GM08714 (cell line): ENCODE results near the gene TFF3.

ENCODE experiments used
- H3K4me3 ChIP-seq: fragments of 200-500 bp; sonication (Bioruptor generic); 2 replicates; pipeline ENCODE4 v1.5.1; 2014; ENCODE audit warnings: mild to moderate bottlenecking, low read length, inconsistent platforms
- ZNF274 ChIP-seq: IDR thresholded peaks from 2 replicates; pipeline ENCODE4 v1.6.1; 2012; ENCODE audit warnings: mild to moderate bottlenecking, low read depth, low read length

Gene TFF3

DNA sequence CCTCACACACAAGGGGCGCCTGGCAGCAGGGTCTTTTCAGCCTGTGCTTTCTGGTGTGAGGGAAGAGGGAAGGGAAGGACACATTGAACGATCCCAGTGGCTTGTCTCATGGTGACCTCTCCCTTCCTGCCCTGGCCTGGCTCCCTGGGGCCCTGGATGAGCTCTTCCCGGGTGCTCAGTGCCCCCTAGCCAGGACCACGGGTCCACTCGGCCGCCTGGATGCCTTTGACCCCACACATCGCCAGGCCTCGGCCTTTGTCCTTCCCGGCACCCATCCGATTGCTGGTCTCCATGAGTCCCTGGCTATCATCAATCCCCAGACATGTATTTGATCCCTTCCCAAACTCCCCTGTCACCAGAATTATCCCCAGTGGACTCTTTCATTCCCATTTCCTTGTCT is 6.0 kb upstream of the TFF3 start:
- TF ChIP-seq ZNF274, result no peak
- H3K4me3 ChIP-seq, result no peak overlapping the region

DNA sequence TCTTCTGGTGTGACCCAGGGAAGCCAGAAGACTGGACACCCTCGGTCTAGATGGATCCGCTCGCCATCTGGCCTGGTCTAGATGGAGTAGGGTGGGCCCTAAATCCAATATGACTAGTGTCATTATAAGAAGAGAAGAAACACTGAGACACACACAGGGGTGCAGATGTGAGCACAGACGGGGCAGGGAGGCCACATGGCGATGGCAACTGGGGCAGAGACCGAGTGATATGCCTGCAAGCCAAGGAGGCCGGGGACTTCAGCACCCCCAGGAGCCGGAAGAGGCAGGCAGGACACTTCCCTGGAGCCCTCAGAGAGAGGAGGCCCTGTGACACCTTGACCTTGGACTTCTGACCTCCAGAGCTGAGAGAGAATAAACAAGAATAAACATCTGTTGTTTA is 5.6 kb upstream of the TFF3 start:
- TF ChIP-seq ZNF274, result no peak
- no peak overlapping the region for H3K4me3 ChIP-seq

DNA sequence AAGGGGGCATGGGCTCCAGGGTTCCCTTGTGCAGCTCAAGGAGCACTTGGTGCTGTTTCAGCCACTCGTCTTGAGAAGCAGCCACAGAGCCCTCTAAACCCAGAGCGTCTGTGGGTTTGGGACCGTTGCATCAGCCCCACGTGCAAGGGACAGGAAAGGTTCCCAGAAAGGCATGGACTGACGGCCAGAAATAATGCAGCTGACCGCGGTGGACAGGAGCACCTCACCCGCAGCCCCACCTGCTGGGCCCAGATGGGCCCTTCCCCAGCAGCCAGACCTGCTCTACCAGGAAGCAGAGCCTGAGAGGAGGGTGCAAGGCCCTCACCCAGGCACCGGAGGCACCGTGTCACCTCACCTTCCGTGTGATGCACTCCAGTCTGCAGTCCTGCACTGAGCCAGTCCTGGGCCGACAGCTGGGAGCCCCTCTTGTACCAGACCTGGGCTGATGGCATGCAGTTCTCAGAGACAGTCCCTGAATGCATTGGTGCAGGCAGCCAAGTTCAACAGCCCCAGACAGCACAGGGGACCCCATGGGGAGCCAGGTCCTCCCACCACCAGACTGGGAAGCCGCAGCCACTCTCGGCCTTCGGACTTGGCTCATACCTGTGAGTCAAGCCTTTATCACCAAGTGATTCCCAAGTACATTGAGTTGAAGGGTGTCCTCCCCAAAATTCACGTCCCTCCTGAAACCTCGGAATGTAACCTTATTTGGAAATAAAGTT is 4.8 kb upstream of the TFF3 start:
- no peak for TF ChIP-seq ZNF274
- H3K4me3 ChIP-seq, result no peak overlapping the region

DNA sequence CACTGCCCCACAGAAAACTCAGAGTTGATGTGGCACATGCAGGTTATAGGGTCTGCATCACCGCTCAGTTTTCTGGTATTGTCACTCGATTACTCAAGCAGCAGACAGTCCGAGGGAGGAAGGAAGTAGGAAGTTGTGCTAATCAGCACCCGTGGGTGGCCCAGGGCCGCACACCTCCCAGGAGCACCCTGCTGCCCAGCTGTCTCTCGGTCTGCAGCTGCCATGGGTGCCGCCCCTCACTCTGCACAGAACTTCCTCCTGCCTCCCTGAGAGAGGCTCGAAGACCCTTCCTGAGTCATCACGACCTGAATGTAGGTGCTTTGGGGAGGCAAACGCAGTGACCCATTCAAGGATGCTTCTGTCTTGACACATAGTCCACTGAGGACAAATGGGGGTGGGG is 4.2 kb upstream of the TFF3 start:
- no peak overlapping the region for H3K4me3 ChIP-seq
- no peak for TF ChIP-seq ZNF274

DNA sequence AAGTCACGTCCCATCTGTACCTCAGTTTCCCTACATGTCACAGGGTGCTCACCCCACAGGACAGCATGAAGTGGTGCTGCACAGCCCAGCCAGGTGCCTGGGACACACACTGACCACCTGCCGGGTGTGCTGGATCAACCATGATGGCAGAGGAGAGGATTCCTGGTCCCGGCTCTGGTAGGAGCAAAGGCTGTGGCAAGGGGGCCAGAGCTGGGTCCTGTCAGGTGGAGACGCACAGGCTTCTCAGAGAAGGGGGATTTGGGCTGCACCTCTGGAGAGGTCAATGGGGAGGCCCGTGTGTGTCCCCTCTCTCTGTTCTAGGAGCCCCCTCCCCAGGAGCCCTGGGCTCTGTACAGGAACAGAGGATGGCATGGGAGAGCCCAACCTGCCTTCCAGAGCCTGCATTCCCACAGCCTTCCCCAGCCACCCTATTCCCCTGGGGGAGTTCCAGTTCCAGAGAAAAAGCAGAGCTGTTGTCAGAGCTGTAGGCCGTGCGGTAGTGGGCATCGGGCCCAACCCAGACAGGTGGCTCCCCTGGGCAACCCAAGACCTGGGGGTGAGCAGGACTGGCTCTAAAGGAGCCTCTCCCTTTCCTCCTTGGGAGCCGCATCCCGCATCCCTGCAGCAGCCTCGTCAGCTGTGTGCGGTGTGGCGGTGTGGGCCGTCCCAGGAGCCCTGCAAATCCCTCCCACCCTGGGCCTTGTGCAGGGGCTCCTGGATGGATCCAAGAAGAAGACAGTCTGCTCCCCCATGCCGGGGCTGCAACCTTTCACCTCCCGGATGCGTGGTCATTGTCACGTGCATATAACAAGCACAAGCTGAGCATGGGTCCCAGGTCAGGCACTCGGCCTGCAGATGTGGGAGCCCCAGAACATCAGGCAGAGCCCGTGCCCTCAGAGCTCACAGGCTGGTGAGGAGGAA is 2.9 kb upstream of the TFF3 start:
- no peak overlapping the region for H3K4me3 ChIP-seq
- no peak for TF ChIP-seq ZNF274

DNA sequence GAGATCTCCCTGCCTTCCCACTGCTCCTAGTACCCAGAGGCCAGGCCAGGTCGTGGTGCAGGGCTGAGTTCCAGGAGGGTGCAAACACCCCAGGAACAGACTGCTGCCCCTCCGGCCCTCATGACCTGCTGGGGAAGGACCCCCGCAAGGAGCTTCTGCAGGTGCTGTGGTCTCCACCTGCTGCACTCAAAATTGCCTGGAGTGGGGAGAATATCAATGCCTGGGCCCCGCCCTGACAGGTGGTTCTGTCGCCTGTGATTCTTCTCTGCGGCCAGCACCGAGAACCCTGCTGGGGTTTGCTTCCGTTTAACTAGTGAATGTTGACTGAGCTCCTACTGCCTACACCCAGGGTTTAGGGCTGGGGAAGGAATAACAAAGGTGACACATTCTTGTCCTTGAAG is 2.1 kb upstream of the TFF3 start:
- no peak overlapping the region for H3K4me3 ChIP-seq
- no peak for TF ChIP-seq ZNF274

DNA sequence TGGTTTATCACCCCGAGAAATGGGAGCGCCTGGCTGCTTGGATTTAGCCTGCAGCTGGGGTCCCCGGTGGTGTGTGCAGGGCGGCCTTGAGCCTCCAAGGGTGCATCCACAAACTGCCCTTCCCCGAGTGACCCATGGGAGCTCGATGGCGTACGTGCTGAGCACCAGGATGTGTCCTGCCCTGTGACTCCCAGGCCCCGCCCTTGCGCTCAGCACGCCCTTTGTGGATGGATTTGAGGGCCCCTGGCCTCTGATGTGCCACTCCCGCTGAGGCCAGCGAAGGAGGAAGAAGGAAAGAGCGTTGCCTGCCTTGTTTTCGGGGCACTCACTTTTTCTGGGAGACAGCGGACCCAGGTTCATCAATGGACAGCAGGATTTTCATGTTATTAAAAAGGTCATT is 1.7 kb upstream of the TFF3 start:
- no peak for TF ChIP-seq ZNF274
- no peak overlapping the region for H3K4me3 ChIP-seq

DNA sequence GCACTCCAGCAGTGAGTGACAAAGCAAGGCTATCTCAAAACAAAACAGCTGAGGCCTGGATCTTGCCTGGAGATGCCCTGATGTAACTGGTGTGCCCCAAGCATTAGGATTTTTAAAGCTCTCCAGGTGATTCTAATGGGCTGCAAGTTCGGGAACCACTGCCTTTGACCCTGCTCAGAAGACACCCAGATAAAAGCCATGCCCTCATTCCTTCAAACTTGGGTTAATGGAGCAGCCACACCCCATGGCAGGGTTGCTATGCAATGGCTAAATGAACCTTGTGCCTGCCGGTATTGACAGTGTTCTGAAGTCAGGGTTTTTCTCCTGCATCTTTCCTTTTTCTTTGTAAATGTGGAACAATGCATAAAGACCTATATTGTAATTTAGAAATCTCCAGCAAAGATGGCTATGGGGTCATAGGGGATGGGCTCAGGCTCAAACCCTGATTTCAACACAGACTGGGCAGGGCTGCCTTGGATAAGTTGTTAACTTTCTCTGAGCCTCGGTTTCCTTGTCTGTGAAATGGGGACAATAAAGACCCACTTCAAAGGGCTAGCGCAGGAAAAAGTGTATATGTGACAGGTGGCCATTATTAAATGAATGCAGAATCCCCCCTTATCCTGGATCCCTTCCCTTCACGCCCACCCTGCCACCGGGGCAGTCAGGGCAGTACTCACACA is 453 bp downstream of the TFF3 start:
- no peak overlapping the region for H3K4me3 ChIP-seq
- no peak for TF ChIP-seq ZNF274

DNA sequence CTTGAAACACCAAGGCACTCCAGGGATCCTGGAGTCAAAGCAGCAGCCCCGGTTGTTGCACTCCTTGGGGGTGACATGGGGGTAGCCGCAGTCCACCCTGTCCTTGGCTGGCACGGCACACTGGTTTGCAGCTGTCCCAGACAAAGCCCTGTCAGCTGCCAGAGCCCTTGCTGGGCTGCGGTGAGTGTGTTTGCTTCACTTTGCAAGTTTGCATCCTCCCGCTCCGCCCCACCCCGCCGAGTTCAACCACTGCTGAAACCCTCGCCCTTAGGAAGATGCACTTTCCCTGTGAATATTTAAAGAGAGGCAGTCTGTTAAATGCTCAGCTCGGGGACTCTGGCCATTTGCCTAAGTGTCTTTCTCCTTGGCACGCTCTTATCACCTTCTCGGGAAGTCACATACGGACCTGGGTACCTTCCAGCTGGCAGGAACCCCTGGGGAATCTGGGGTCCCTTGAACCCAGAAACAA is 1.7 kb downstream of the TFF3 start:
- no peak overlapping the region for H3K4me3 ChIP-seq
- no peak for TF ChIP-seq ZNF274

DNA sequence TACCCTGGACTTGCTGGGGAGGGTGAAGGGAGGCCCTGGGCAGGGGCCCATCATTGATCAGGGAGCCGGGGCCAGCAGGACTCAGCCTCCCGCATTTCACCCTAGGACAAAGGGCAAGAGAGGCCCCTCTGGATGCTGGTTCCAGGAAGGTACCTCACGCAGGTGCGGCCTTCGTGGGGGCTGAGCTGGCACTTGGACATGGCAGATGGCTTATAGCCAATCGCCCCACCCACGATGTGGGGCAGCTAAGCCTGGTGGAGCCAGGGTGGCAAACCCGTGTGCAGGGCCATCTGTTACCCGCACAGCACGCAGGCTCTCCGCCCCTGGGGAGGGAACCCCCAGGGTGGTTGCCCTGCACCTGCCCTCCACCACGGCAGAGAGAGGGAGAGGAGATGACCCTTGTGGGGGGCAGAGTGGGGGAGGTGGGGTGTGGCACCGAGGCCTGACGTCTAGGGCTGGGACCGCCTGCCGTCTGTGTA is 2.5 kb downstream of the TFF3 start:
- no peak for TF ChIP-seq ZNF274
- H3K4me3 ChIP-seq, result no peak overlapping the region

DNA sequence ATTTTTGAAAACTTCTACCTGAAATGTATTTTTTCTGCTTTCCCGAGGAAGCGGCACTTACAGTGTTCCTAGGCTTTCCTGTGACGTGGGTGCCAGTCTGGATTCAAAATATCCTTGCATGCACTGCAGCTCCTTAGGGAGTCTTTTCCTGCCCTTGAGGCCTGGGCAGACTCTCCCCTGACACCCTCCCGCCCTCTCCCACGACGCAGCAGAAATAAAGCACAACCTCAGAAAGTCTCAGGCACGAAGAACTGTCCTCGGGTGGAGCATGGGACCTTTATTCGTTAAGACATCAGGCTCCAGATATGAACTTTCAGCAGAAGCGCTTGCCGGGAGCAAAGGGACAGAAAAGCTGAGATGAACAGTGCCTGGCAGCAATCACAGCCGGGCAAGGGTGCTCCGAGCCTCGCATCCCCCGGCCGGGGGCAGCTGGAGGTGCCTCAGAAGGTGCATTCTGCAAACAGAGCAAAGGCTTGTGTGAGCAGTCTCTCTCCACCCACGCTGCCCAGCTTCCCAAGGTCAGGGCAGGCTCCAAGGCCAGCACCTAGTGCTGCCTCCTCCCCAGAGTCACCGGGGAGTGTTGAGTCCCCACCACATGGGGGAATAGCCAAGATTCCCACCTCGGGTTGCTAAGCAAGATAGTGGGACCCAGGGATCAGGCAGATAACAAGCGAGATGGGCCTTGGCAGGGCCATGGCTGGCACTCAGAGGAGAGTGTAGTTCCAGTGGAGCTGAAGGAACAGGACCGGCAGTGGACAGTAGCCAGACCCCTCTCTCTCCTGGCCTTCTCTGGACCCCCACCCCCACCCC is 3.2 kb downstream of the TFF3 start:
- no peak for TF ChIP-seq ZNF274
- H3K4me3 ChIP-seq, result no peak overlapping the region

DNA sequence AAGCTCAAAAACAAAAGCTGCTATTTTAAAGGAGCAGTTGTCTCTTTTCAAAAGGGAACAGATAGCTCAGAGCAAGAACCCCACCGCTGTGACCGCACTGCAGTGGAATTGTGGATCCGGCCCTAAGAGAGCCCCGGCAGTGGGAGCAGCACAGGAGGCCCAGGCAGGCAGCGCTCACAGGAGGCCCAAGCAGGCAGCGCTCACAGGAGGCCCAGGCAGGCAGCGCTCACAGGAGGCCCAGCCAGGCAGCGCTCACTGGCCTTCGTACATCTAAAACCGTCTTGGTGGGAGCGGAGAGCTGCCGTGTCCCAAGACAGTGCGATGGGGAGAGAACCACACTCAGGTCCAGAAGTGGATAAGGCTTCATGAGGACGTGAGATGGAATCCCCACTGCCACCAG is 4.0 kb downstream of the TFF3 start:
- no peak for TF ChIP-seq ZNF274
- no peak overlapping the region for H3K4me3 ChIP-seq

DNA sequence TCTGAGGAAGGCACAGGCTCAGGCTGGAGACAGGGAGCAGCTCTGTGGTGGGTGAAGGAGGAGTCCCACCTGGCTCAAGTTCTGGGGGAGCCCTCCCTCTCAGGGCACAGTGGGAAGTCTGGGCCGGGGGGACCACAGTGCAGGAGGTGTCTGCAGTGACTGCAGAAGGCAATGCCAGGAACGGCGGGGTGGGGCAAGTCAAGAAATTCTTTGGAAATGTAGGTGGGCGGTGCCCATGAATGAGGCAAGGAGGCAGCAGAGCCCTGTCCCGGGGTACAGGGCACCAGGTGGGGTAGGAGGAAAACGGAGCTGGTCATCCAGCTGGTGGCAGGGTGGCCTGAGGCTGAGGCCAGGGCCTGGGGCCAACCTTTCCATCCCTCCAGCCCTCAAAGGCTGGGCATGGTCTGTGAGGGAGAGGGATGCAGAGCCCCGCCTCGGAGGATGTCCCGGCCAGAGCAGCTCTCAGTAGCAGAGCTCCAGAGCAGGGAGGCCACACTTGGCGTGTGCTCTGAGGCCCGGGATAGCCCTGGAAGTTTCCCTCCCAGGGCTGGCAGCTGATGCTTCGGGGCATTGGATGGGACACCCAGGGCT is 4.7 kb downstream of the TFF3 start:
- no peak overlapping the region for H3K4me3 ChIP-seq
- no peak for TF ChIP-seq ZNF274

DNA sequence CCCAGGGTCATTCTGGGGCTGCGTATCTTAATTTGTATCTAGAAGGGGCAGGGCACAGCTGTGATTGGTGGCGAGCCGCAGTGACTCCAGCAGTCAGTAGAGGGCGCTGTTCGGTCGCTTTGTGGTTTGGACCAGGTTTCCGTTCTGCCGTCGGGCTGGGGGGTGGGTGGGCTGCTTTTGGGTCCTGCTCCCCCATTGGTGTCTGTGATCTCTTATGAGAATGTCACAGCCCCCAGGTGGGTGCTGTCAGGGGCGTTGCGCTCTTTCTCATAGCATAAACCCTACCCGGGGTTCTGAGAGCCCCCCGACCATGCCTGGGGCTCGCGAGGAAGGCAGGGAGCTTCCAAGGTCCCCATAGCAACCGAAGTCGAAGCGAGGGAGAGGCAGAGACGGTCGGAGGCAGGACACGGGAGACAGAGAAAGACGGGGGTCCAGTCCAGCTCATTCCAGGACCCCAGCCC is 5.4 kb downstream of the TFF3 start:
- H3K4me3 ChIP-seq, result no peak overlapping the region
- TF ChIP-seq ZNF274, result no peak
